GM10266 (cell line): Measurements from ENCODE around the gene NELFA.

Experiments used
- DNase-seq: peaks from one replicate; pipeline ENCODE4 v3.0.0; 2012; ENCODE audit errors: extremely low spot score
- CTCF ChIP-seq: IDR thresholded peaks from 2 replicates; pipeline ENCODE4 v1.5.1; 2012; ENCODE audit warnings: mild to moderate bottlenecking, low read depth; ENCODE audit not compliant: control insufficient read depth, insufficient read depth; ENCODE audit errors: missing control alignments

NELFA gene

DNA sequence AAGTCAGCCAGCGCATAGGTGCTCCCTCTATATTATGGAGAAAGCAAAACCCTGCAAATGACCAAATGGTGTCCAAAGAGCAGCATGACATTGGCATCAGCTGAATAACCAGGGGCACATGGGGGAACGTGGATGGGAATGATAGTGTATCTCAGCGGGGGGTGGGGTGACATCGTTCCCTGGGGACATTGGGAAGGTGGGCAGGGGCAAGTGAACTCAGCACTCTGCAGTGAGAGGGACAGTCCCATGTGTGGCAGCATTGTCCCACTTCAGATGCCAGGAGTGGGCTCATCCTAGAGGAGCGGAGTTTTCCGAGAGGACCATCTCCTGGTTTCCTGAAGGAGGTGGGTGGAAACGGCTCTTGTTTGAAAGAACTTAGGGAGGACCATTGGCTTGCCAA is 64.8 kb downstream of the NELFA start:
- TF ChIP-seq CTCF = no peak
- DNase-seq = no peak

DNA sequence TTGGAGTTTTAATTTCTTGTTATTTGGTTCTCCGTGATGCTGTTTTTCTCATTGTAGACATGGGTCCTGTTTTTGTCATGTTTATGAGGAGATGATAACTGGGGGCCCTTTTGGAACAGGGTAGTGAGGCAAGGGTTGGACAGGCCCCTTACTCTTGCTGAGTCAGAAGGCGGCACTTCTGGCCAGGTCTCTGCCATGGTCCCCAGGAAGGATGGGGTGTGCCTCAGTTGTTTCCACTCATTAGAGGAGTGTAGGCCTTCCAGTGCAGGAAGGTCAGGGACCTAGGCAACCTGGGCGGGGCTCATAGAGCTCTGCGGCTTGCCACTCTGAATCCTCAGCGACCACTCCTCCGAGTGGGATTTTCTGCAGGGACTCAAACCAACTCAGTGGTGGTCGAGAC is 68.2 kb downstream of the NELFA start:
- no peak for TF ChIP-seq CTCF

DNA sequence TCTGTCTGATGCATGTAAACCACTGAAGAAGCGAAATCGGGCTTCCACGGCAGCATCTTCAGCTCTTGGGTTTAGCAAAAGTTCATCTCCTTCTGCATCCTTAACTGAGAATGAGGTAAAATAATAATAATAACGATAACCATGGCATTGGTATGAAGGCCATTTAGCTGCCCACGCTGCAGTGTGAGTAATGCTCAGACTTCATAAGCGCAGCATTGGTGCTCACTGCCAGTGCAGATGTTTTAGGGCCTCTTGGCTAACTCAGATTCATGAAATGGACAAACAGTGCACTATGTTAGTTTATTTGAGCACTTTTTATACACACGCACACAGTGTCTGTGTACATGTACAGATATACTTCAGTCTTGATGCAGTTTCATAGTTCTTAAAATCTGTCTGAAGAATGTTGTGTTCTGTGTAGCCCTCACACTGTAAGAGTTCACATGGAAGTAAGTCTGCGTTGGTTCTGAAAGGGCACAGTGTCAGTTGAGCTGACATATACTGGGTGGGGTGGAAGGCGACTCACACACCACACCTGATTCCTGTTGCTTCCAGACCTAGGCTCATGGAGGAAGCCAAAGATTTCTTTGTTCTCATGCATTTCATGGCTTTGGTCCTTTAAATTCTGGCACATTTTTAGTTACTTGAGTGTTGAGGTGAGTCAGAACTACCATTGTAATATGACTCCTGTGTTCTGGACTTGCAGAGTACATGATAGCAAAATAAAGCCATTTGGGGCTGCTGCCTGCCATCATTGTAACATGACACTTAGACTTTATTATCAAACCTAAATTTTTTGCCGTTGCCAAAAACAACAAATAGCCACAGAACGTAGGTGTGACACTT is 68.9 kb downstream of the NELFA start:
- no peak for TF ChIP-seq CTCF

More for the DNA sequence above, 68.2 kb downstream of the NELFA start:
- DNase-seq = no peak

DNA sequence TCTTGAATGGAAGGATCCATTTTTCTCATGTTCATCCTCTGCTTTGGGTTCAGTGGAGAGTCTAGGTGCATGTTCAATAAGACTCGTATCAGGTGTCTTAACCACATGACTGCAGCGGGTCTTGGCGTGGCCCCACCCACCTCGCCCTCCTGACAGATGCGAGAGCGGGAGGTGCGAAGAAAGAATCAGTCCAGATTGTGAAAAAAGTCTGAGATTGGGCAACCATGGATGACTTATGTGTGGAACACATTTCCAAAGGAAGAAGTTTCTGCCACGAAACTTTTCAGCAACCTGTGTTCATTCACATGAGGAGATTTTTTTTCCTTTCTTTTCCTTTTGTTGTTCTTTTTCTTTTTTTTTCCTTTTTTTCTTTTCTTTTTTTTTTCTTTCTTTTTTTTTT is 70.7 kb downstream of the NELFA start:
- no peak for TF ChIP-seq CTCF
- DNase-seq = no peak

More for the DNA sequence above, 68.9 kb downstream of the NELFA start:
- no peak for DNase-seq

GRCh38 chr4:1937550-1937949 is 71.2 kb downstream of the NELFA start:
- no peak for DNase-seq
- no peak for TF ChIP-seq CTCF

DNA sequence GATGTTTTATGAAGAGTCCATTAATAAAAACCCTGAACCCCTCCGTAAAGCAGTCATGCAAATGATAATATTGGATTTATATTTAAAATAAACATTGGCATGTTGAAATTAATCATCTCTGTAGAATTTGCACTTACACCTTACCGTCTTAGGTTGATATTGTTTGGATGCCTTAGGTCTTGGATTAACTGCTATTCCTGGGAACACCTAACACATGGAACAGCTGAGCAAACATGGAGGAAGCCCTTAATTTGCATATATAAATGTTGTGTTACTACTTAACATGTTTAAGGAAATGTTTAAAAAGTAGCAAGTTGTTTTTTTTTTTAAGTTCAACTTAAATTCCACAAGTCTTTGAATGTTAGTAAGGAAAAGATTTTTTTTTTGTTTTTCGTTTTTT is 75.1 kb downstream of the NELFA start:
- TF ChIP-seq CTCF = no peak
- DNase-seq = no peak

DNA sequence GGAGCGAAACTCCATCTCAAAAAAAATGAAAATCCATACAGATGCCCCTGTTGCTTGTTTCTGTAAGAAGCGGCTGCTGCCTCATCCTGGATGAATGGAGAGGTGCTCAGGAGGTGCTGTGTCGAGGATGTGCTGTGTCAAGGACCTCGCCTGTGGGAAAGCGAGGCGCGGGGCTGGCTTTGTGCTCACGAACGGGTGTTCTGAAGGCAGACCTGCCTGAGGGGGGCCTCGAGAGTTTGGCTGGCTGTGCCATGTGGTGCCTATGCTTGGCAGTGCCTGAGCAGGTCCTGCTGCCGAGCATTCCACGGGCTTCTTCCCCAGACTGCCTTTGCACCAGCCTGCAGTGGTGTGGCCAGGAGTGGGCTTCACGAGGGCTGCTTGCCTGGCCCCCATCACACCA is 76.0 kb downstream of the NELFA start:
- no peak for TF ChIP-seq CTCF
- DNase-seq = no peak
